Loucy (cell line): Measurements from ENCODE around the gene NSDHL.

Source experiments
- H2AFZ ChIP-seq: fragments of 200-600 bp; sonication (generic); 2 replicates; pipeline ENCODE4 v1.6.0; 2016; ENCODE audit warnings: antibody characterized with exemption, mild to moderate bottlenecking, low read length, moderate library complexity
- H3F3A ChIP-seq: fragments of 200-600 bp; 2 replicates; pipeline ENCODE4 v1.6.0; 2016; ENCODE audit warnings: antibody characterized with exemption, low read depth, mild to moderate bottlenecking
- H3K27me3 ChIP-seq: fragments of 200-600 bp; sonication (generic); 2 replicates; pipeline ENCODE4 v1.6.1; 2014; ENCODE audit warnings: low read length, mild to moderate bottlenecking; ENCODE audit not compliant: insufficient read depth, poor library complexity, severe bottlenecking
- H3K36me3 ChIP-seq: fragments of 200-600 bp; sonication (generic); 2 replicates; pipeline ENCODE4 v1.6.1; 2016; ENCODE audit warnings: low read length; ENCODE audit not compliant: insufficient read depth
- H3K4me1 ChIP-seq: fragments of 200-600 bp; sonication (generic); 2 replicates; pipeline ENCODE4 v1.5.1; 2014; ENCODE audit warnings: low read length, mild to moderate bottlenecking; ENCODE audit not compliant: insufficient read depth, poor library complexity, severe bottlenecking
- H3K4me2 ChIP-seq: fragments of 200-600 bp; sonication (generic); 2 replicates; pipeline ENCODE4 v1.6.0; 2014; ENCODE audit warnings: antibody characterized with exemption, low read length, low read depth, mild to moderate bottlenecking; ENCODE audit not compliant: poor library complexity, severe bottlenecking
- H3K4me3 ChIP-seq: fragments of 200-600 bp; sonication (generic); 2 replicates; pipeline ENCODE4 v1.5.1; 2014; ENCODE audit warnings: low read length, mild to moderate bottlenecking, mixed read lengths; ENCODE audit not compliant: poor library complexity, severe bottlenecking
- H3K79me2 ChIP-seq: fragments of 200-600 bp; sonication (generic); 2 replicates; pipeline ENCODE4 v1.6.1; 2014; ENCODE audit warnings: low read length; ENCODE audit not compliant: insufficient read depth
- H3K9ac ChIP-seq: fragments of 200-600 bp; sonication (generic); 2 replicates; pipeline ENCODE4 v1.6.0; 2014; ENCODE audit warnings: mild to moderate bottlenecking, low read depth, low read length, moderate library complexity; ENCODE audit not compliant: poor library complexity, severe bottlenecking
- H3K9me2 ChIP-seq: fragments of 200-600 bp; sonication (generic); replicated peaks from 2 replicates; pipeline ENCODE4 v1.6.1; 2016; ENCODE audit warnings: low read depth, low read length, mixed read lengths
- H3K9me3 ChIP-seq: fragments of 200-600 bp; sonication (generic); 2 replicates; pipeline ENCODE4 v1.6.1; 2014; ENCODE audit warnings: mild to moderate bottlenecking, antibody characterized with exemption, low read length, low read depth; ENCODE audit not compliant: insufficient read depth
- H4K20me1 ChIP-seq: fragments of 200-600 bp; sonication (generic); 2 replicates; pipeline ENCODE4 v1.6.0; 2014; ENCODE audit warnings: antibody characterized with exemption, low read length, mild to moderate bottlenecking; ENCODE audit not compliant: insufficient read depth, poor library complexity, severe bottlenecking
- CTCF ChIP-seq: fragments of 200-600 bp; sonication (generic); conservative IDR thresholded peaks from 2 replicates; pipeline ENCODE4 v1.5.1; 2014; ENCODE audit warnings: mild to moderate bottlenecking, antibody characterized with exemption, low read length
- EZH2phosphoT487 ChIP-seq: fragments of 200-600 bp; IDR thresholded peaks from 2 replicates; pipeline ENCODE4 v1.6.1; 2018; ENCODE audit warnings: antibody characterized with exemption, mild to moderate bottlenecking, moderate library complexity, borderline replicate concordance

NSDHL gene

GRCh38 chrX:152912641-152913040 is 81.8 kb downstream of the NSDHL start:
- Histone ChIP-seq H3K9me3 (no peaks in the 10 kb centered on the region), H3K36me3 (no peaks in the 10 kb centered on the region), H3K4me3 (no peak overlapping the region), H3K4me1 (no peaks in the 10 kb centered on the region), H3K4me2 (no peak overlapping the region), H3K9me2 (no peaks in the 10 kb centered on the region), H4K20me1 (no peaks in the 10 kb centered on the region), H3K79me2 (no peaks in the 10 kb centered on the region), H3F3A (no peaks in the 10 kb centered on the region), H3K9ac (no peak overlapping the region), H2AFZ (no peak overlapping the region), H3K27me3 (no peaks in the 10 kb centered on the region)
- no peak for TF ChIP-seq CTCF
- TF ChIP-seq EZH2phosphoT487 = no peak

- no peaks in the 10 kb centered on the region for H3K79me2 ChIP-seq
- H3K9ac ChIP-seq = no peak overlapping the region
- H3K4me1 ChIP-seq = no peaks in the 10 kb centered on the region
- no peaks in the 10 kb centered on the region for H3K9me2 ChIP-seq
- H3K36me3 ChIP-seq = no peaks in the 10 kb centered on the region
- no peaks in the 10 kb centered on the region for H4K20me1 ChIP-seq
- no peaks in the 10 kb centered on the region for H3K27me3 ChIP-seq
- H3K4me2 ChIP-seq = no peak overlapping the region
- TF ChIP-seq EZH2phosphoT487 (no peak), CTCF (no peak; the same call in 1 of the 2 replicates)
- H3K9me3 ChIP-seq = no peaks in the 10 kb centered on the region
- H3F3A ChIP-seq = no peaks in the 10 kb centered on the region
- H2AFZ ChIP-seq = no peak overlapping the region
- no peak overlapping the region for H3K4me3 ChIP-seq
Observed at GRCh38 chrX:152913346-152913745, 82.5 kb downstream of the NSDHL start.

GRCh38 chrX:152913910-152914309 is 83.0 kb downstream of the NSDHL start:
- no peak overlapping the region for H3K9ac ChIP-seq

More at GRCh38 chrX:152913910-152914309, 83.0 kb downstream of the NSDHL start:
- no peak for TF ChIP-seq CTCF
- TF ChIP-seq EZH2phosphoT487 = no peak
- Histone ChIP-seq H4K20me1 (no peaks in the 10 kb centered on the region), H3K79me2 (no peaks in the 10 kb centered on the region), H3K4me2 (no peak overlapping the region), H3K9me2 (no peaks in the 10 kb centered on the region), H3K4me3 (no peak overlapping the region), H3K27me3 (no peaks in the 10 kb centered on the region), H3K9me3 (no peaks in the 10 kb centered on the region), H3K4me1 (no peaks in the 10 kb centered on the region), H3K36me3 (no peaks in the 10 kb centered on the region), H3F3A (no peaks in the 10 kb centered on the region), H2AFZ (no peak overlapping the region)
